AG09309 (cell line): ENCODE results near the gene SUGCT.

Source experiments
- DNase-seq: peaks from one replicate; pipeline ENCODE4 v3.0.0-alpha.2; 2010; ENCODE audit warnings: low read depth
- H3K4me3 ChIP-seq: 2 replicates; pipeline ENCODE4 v1.5.1; 2011; ENCODE audit warnings: mild to moderate bottlenecking, low read depth, low read length, moderate library complexity; ENCODE audit not compliant: control insufficient read depth
- CTCF ChIP-seq: IDR thresholded peaks from 2 replicates; pipeline ENCODE4 v1.5.1; 2011; ENCODE audit warnings: mild to moderate bottlenecking, low read depth, low read length, inconsistent platforms; ENCODE audit not compliant: insufficient read depth, control insufficient read depth; ENCODE audit errors: missing control alignments

The SUGCT gene

DNA sequence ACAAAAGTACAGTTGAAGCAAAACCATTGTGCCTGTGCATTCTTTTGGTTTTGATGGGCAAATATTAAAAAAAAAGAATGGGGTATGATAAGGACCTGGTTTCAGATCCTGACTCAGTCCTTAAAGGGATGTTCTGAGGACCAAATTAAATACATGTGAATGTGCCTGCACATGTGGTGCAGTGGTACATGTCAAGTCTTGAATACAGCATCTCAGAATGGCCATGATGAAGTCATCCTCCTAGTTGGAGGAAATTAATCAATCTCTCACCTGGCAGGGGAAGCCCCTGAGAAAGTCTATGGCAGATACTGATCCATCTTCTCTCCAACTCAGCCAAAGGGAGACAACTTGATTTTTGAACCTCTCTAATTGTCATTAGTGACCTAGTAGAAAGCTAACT lies 207.0 kb downstream of the SUGCT start:
- TF ChIP-seq CTCF = no peak
- no peak overlapping the region for H3K4me3 ChIP-seq
- DNase-seq = no peak

GRCh38 chr7:40346554-40346953 lies 211.7 kb downstream of the SUGCT start:
- H3K4me3 ChIP-seq = no peak overlapping the region
- no peak for DNase-seq
- TF ChIP-seq CTCF = no peak

GRCh38 chr7:40348126-40348728 lies 213.4 kb downstream of the SUGCT start:
- DNase-seq = no peak
- TF ChIP-seq CTCF = no peak
- no peak overlapping the region for H3K4me3 ChIP-seq

- no peak overlapping the region for H3K4me3 ChIP-seq
- TF ChIP-seq CTCF = no peak
- no peak for DNase-seq
Observed at GRCh38 chr7:40350100-40350499, 215.3 kb downstream of the SUGCT start.

GRCh38 chr7:40354711-40355110 lies 219.9 kb downstream of the SUGCT start:
- TF ChIP-seq CTCF = no peak
- DNase-seq = no peak
- H3K4me3 ChIP-seq = no peak overlapping the region

- H3K4me3 ChIP-seq = no peak overlapping the region
- TF ChIP-seq CTCF = no peak
- no peak for DNase-seq
Observed at GRCh38 chr7:40356312-40356711, 221.5 kb downstream of the SUGCT start.
